GM18502 (cell line): Measurements from ENCODE around the gene SLC26A9.

Experiments used
- ATAC-seq: cut with Tn5 transposase; IDR thresholded peaks from one replicate; pipeline ENCODE4 v1.9.1; 2021; ENCODE audit warnings: mild to moderate bottlenecking; ENCODE audit not compliant: unreplicated experiment, poor library complexity

Gene SLC26A9

GRCh38 chr1:205950280-205950679 lies 7.0 kb upstream of the SLC26A9 start:
- ATAC-seq: no peak

- no peak for ATAC-seq
Observed at GRCh38 chr1:205949753-205950152, 6.5 kb upstream of the SLC26A9 start.

- no peak for ATAC-seq
Observed at GRCh38 chr1:205948886-205949285, 5.6 kb upstream of the SLC26A9 start.

- no peak for ATAC-seq
Observed at GRCh38 chr1:205948039-205948438, 4.8 kb upstream of the SLC26A9 start.

- ATAC-seq: no peak
Observed at GRCh38 chr1:205947024-205947423, 3.8 kb upstream of the SLC26A9 start.

GRCh38 chr1:205945069-205945468 lies 1.8 kb upstream of the SLC26A9 start:
- ATAC-seq: no peak

- ATAC-seq: no peak
Observed at GRCh38 chr1:205944525-205944924, 1.3 kb upstream of the SLC26A9 start.

GRCh38 chr1:205942631-205943159 lies 561 bp downstream of the SLC26A9 start:
- no peak for ATAC-seq

- no peak for ATAC-seq
Observed at GRCh38 chr1:205940710-205941109, 2.5 kb downstream of the SLC26A9 start.

GRCh38 chr1:205939690-205940330 lies 3.4 kb downstream of the SLC26A9 start:
- ATAC-seq: no peak

- no peak for ATAC-seq
Observed at GRCh38 chr1:205938682-205939081, 4.6 kb downstream of the SLC26A9 start.

GRCh38 chr1:205936846-205937586 lies 6.2 kb downstream of the SLC26A9 start:
- ATAC-seq: no peak

GRCh38 chr1:205936311-205936710 lies 6.9 kb downstream of the SLC26A9 start:
- no peak for ATAC-seq

- no peak for ATAC-seq
Observed at GRCh38 chr1:205935869-205936268, 7.4 kb downstream of the SLC26A9 start.

GRCh38 chr1:205934788-205935187 lies 8.5 kb downstream of the SLC26A9 start:
- no peak for ATAC-seq

- ATAC-seq: no peak
Observed at GRCh38 chr1:205933671-205934618, 9.3 kb downstream of the SLC26A9 start.

- ATAC-seq: no peak
Observed at GRCh38 chr1:205932776-205933175, 10.5 kb downstream of the SLC26A9 start.

GRCh38 chr1:205930799-205931281 lies 12.4 kb downstream of the SLC26A9 start:
- no peak for ATAC-seq

- no peak for ATAC-seq
Observed at GRCh38 chr1:205930195-205930577, 13.1 kb downstream of the SLC26A9 start.

GRCh38 chr1:205929496-205930194 lies 13.6 kb downstream of the SLC26A9 start:
- no peak for ATAC-seq
